ENCODE measurements around the gene MED13.

DNA sequence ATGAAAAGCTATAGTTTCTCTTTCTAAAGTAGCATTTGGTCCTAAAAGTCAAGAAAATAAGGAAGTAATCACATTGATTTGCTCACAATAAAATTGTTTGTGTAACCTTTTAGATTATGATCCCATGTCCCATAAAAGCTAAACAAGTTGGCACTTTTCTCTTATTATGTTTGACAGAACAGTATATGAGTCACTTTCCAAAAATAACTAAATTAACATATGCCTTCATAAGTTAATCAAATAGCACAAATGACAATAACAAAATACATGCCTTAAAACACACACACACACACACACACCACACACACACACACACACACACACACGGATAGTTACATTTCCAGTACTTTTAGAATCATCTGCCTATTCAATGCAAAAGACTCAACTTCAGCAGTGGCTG, 2.8 kb downstream of the MED13 start:
- TF ChIP-seq, protein P1, sequence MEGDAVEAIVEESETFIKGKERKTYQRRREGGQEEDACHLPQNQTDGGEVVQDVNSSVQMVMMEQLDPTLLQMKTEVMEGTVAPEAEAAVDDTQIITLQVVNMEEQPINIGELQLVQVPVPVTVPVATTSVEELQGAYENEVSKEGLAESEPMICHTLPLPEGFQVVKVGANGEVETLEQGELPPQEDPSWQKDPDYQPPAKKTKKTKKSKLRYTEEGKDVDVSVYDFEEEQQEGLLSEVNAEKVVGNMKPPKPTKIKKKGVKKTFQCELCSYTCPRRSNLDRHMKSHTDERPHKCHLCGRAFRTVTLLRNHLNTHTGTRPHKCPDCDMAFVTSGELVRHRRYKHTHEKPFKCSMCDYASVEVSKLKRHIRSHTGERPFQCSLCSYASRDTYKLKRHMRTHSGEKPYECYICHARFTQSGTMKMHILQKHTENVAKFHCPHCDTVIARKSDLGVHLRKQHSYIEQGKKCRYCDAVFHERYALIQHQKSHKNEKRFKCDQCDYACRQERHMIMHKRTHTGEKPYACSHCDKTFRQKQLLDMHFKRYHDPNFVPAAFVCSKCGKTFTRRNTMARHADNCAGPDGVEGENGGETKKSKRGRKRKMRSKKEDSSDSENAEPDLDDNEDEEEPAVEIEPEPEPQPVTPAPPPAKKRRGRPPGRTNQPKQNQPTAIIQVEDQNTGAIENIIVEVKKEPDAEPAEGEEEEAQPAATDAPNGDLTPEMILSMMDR (IDR thresholded peaks at IDR 0.05; ENCODE audit: insufficient read depth, low read length) = no peak
- no peak for TF ChIP-seq POLR2AphosphoS5 (IDR thresholded peaks at IDR 0.05; ENCODE audit: low read depth)
- TF ChIP-seq, protein P2, sequence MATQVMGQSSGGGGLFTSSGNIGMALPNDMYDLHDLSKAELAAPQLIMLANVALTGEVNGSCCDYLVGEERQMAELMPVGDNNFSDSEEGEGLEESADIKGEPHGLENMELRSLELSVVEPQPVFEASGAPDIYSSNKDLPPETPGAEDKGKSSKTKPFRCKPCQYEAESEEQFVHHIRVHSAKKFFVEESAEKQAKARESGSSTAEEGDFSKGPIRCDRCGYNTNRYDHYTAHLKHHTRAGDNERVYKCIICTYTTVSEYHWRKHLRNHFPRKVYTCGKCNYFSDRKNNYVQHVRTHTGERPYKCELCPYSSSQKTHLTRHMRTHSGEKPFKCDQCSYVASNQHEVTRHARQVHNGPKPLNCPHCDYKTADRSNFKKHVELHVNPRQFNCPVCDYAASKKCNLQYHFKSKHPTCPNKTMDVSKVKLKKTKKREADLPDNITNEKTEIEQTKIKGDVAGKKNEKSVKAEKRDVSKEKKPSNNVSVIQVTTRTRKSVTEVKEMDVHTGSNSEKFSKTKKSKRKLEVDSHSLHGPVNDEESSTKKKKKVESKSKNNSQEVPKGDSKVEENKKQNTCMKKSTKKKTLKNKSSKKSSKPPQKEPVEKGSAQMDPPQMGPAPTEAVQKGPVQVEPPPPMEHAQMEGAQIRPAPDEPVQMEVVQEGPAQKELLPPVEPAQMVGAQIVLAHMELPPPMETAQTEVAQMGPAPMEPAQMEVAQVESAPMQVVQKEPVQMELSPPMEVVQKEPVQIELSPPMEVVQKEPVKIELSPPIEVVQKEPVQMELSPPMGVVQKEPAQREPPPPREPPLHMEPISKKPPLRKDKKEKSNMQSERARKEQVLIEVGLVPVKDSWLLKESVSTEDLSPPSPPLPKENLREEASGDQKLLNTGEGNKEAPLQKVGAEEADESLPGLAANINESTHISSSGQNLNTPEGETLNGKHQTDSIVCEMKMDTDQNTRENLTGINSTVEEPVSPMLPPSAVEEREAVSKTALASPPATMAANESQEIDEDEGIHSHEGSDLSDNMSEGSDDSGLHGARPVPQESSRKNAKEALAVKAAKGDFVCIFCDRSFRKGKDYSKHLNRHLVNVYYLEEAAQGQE (IDR thresholded peaks at IDR 0.05; ENCODE audit: insufficient replicate concordance, low read depth) = no peak

Measured in HL-60 (cell line).